Measurements from ENCODE around the gene GATA6. TPM values are rescaled to one million over a fixed set of nuclear protein-coding genes. Genes with fewer than 3 reads are reported as not detected.

Gene GATA6
- total and polyA plus RNA-seq, 2 of the 13 experiments (the other 11 are each of a cell fraction or from before 2014, with no cell fraction given) = 0.84 to 3.2 TPM

- TF ChIP-seq STAT6 (CRISPR knock-in tag; IDR thresholded peaks at IDR 0.05; ENCODE audit: borderline replicate concordance) = no peak
- no peak for TF ChIP-seq ZNF773 (CRISPR knock-in tag; IDR thresholded peaks at IDR 0.05; ENCODE audit: borderline replicate concordance)
- no peak for TF ChIP-seq ATF5 (CRISPR knock-in tag; IDR thresholded peaks at IDR 0.05; ENCODE audit: low read depth)
- TF ChIP-seq NCOA2 (CRISPR knock-in tag; IDR thresholded peaks at IDR 0.05) = no peak
- TF ChIP-seq HNRNPH1 (optimal IDR thresholded peaks at IDR 0.05; ENCODE audit: low read depth, low read length) = no peak
- TF ChIP-seq ZNF33B (CRISPR knock-in tag; IDR thresholded peaks at IDR 0.05) = no peak
- no peak for TF ChIP-seq ZNF468 (CRISPR knock-in tag; IDR thresholded peaks at IDR 0.05)
- no peak for TF ChIP-seq ZBTB42 (CRISPR knock-in tag; IDR thresholded peaks at IDR 0.05)
- TF ChIP-seq KDM2A (CRISPR knock-in tag; IDR thresholded peaks at IDR 0.05; ENCODE audit: borderline replicate concordance, low read depth) = no peak
- TF ChIP-seq GZF1 (CRISPR knock-in tag; IDR thresholded peaks at IDR 0.05) = no peak
- TF ChIP-seq NFKB2 (CRISPR knock-in tag; IDR thresholded peaks at IDR 0.05; ENCODE audit: borderline replicate concordance) = no peak
- no peak for TF ChIP-seq NCOA5 (CRISPR knock-in tag; IDR thresholded peaks at IDR 0.05)
- TF ChIP-seq NRL (CRISPR knock-in tag; IDR thresholded peaks at IDR 0.05; ENCODE audit: borderline replicate concordance) = no peak
- TF ChIP-seq ZMAT5 (CRISPR knock-in tag; IDR thresholded peaks at IDR 0.05; ENCODE audit: borderline replicate concordance, low read depth) = no peak
Measured at GRCh38 chr18:22145160-22145559, 24.2 kb upstream of the GATA6 start (continued).
